K562 (cell line): Measurements from ENCODE around the gene RPL26. TPM values are rescaled to one million over a fixed set of nuclear protein-coding genes. Genes with fewer than 3 reads are reported as not detected.
A peak's percentile ranks its signal among the peaks of the same experiment; 100 is the strongest.

ENCODE experiments used
- ATF1 ChIP-seq, 2 experiments: fragments of 450-650 bp in 1 of 2; IDR thresholded peaks; 2 replicates each; pipeline ENCODE4 v1.6.1; 2016; ENCODE audit warnings: missing compliant biosample characterization in 1 of 2, missing genetic modification characterization in 1 of 2
- BRD9 ChIP-seq: fragments of 450-650 bp; IDR thresholded peaks from 2 replicates; pipeline ENCODE4 v1.6.1; 2018; ENCODE audit warnings: low read depth; ENCODE audit not compliant: partially characterized antibody
- CTBP1 ChIP-seq: fragments of 450-650 bp; IDR thresholded peaks from 2 replicates; pipeline ENCODE4 v1.6.1; 2016; ENCODE audit warnings: borderline replicate concordance
- HNRNPK ChIP-seq: fragments of 200-400 bp; formaldehyde crosslinking; IDR thresholded peaks from one replicate; pipeline ENCODE4 v1.6.1; 2018; ENCODE audit warnings: mild to moderate bottlenecking, low read depth, low read length; ENCODE audit not compliant: poor library complexity, severe bottlenecking
- HSF4 ChIP-seq: fragments of 250-450 bp; sonication (Bioruptor Pico); IDR thresholded peaks from 2 replicates; pipeline ENCODE4 v2.1.2; 2022; ENCODE audit warnings: mild to moderate bottlenecking, moderate library complexity, borderline replicate concordance
- KLF1 ChIP-seq: fragments of 450-650 bp; IDR thresholded peaks from 2 replicates; pipeline ENCODE4 v1.6.1; 2016; ENCODE audit warnings: missing genetic modification characterization, missing compliant biosample characterization
- LEF1 ChIP-seq: fragments of 450-650 bp; IDR thresholded peaks from 2 replicates; pipeline ENCODE4 v1.6.1; 2016; ENCODE audit warnings: mild to moderate bottlenecking
- NR1H2 ChIP-seq: sonication (generic); formaldehyde crosslinking; IDR thresholded peaks from 2 replicates; pipeline ENCODE4 v1.4.0; 2020; ENCODE audit warnings: mild to moderate bottlenecking, missing genetic modification reagents
- NUFIP1 ChIP-seq: fragments of 450-650 bp; IDR thresholded peaks from 2 replicates; pipeline ENCODE4 v1.6.1; 2018; ENCODE audit not compliant: partially characterized antibody
- RAD51 ChIP-seq: fragments of 450-650 bp; IDR thresholded peaks from 2 replicates; pipeline ENCODE4 v1.7.1; 2016; ENCODE audit warnings: low read depth, mild to moderate bottlenecking, borderline replicate concordance
- REST ChIP-seq, 2 experiments: fragments of 450-650 bp; formaldehyde crosslinking in 1 of 2; IDR thresholded peaks; 2 replicates each; pipeline versions ENCODE4 v1.4.0 to v1.6.1; 2014 to 2020; ENCODE audit warnings: mild to moderate bottlenecking in 2 of 2, borderline replicate concordance in 1 of 2, low read depth in 1 of 2
- TAF1 ChIP-seq: IDR thresholded peaks from 2 replicates; pipeline ENCODE4 v1.6.1; 2011; ENCODE audit warnings: mild to moderate bottlenecking, low read length, moderate library complexity; ENCODE audit not compliant: insufficient read depth, control insufficient read depth, severe bottlenecking; ENCODE audit errors: extremely low read depth
- polyA plus RNA-seq, 8 experiments: library from polyadenylated mRNA; depleted of rRNA in 4 of 8; stranded (reverse) in 5 of 8; unstranded in 3 of 8; fragments of >200 nt; fragmentation: Nextera tagmentation in 2 of 8; fragmentation: Illumina TruSeq in 1 of 8; extraction: Ambion mirVana in 2 of 8; extraction: Trizol in 1 of 8; gene quantifications; 2 replicates each; pipeline versions ENCODE4 v1.2.1 to v1.2.3, GENCODE V29; 2011 to 2014; ENCODE audit warnings: inconsistent platforms in 1 of 8, missing spikeins in 1 of 8
- total RNA-seq, 7 experiments: library from RNA; depleted of rRNA in 6 of 7; stranded (reverse); fragments of >200 nt in 6 of 7; fragmentation: Illumina TruSeq in 2 of 7; extraction: Trizol in 2 of 7; gene quantifications; 2 replicates each; pipeline versions ENCODE4 v1.2.1 to v1.2.3, GENCODE V29; 2011 to 2021; ENCODE audit warnings: low replicate concordance in 1 of 7
- TF ChIP-seq, protein P1 (sequence below), 2 experiments: IDR thresholded peaks; 2 replicates each; pipeline ENCODE4 v1.6.1; 2012; ENCODE audit warnings: improper control_type of control experiment in 2 of 2, low read depth in 2 of 2, low read length in 2 of 2, borderline replicate concordance in 1 of 2
- TF ChIP-seq, protein P2 (sequence below), 2 experiments: fragments of 450-650 bp in 1 of 2; sonication (generic) in 1 of 2; formaldehyde crosslinking in 1 of 2; IDR thresholded peaks in 1 of 2; conservative IDR thresholded peaks in 1 of 2; 2 replicates each; pipeline versions ENCODE4 v1.6.1 to v1.8.1; 2016 to 2023; ENCODE audit warnings: mild to moderate bottlenecking in 2 of 2, moderate library complexity in 2 of 2, inconsistent platforms in 1 of 2, missing genetic modification reagents in 1 of 2

RPL26 gene
- total and polyA plus RNA-seq, 9 of the 15 experiments (the other 6 are each of a cell fraction or from before 2014, with no cell fraction given): 1,474 to 4,074 (median 2,904) TPM

- TF ChIP-seq, protein P1, sequence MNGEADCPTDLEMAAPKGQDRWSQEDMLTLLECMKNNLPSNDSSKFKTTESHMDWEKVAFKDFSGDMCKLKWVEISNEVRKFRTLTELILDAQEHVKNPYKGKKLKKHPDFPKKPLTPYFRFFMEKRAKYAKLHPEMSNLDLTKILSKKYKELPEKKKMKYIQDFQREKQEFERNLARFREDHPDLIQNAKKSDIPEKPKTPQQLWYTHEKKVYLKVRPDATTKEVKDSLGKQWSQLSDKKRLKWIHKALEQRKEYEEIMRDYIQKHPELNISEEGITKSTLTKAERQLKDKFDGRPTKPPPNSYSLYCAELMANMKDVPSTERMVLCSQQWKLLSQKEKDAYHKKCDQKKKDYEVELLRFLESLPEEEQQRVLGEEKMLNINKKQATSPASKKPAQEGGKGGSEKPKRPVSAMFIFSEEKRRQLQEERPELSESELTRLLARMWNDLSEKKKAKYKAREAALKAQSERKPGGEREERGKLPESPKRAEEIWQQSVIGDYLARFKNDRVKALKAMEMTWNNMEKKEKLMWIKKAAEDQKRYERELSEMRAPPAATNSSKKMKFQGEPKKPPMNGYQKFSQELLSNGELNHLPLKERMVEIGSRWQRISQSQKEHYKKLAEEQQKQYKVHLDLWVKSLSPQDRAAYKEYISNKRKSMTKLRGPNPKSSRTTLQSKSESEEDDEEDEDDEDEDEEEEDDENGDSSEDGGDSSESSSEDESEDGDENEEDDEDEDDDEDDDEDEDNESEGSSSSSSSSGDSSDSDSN (IDR thresholded peaks at IDR 0.05; ENCODE audit: borderline replicate concordance in 1 of 2, low read depth in 2 of 2, low read length in 2 of 2): no peak
- TF ChIP-seq CTBP1 (peak; percentile 62), REST (IDR thresholded peaks at IDR 0.05; ENCODE audit: borderline replicate concordance) (no peak), REST (CRISPR knock-in tag; IDR thresholded peaks at IDR 0.05; ENCODE audit: low read depth) (no peak), HNRNPK (no peak), NUFIP1 (no peak), HSF4 (no peak), TAF1 (no peak), KLF1 (tag) (no peak), ATF1 (CRISPR knock-in tag; IDR thresholded peaks at IDR 0.05) (no peak), ATF1 (tag; IDR thresholded peaks at IDR 0.05) (peak; percentile 48; the same call in 1 of the 2 replicates), NR1H2 (CRISPR knock-in tag) (no peak), BRD9 (no peak), LEF1 (peak; percentile 41; the same call in 1 of the 2 replicates), RAD51 (no peak)
- TF ChIP-seq, protein P2, sequence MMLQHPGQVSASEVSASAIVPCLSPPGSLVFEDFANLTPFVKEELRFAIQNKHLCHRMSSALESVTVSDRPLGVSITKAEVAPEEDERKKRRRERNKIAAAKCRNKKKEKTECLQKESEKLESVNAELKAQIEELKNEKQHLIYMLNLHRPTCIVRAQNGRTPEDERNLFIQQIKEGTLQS (IDR thresholded peaks at IDR 0.05): peak; percentile 35; the same call in 1 of the 2 replicates
- TF ChIP-seq, protein P2 (CRISPR knock-in tag; conservative IDR thresholded peaks at IDR 0.05): no peak
Observed at GRCh38 chr17:8337802-8338752, 44.9 kb downstream of the RPL26 start (continued).
